HG03280 (cell line): Measurements from ENCODE around the gene MADCAM1.

Experiments used
- ATAC-seq: cut with Tn5 transposase; IDR thresholded peaks from one replicate; pipeline ENCODE4 v1.9.1; 2021; ENCODE audit warnings: mild to moderate bottlenecking, moderate library complexity; ENCODE audit not compliant: unreplicated experiment

MADCAM1 gene

GRCh38 chr19:507286-508203, 11.3 kb downstream of the MADCAM1 start, which contains the start of gene TPGS1:
Gene TPGS1, plus strand, starts transcription at chr19:507497. Its CDS starts 10 bp downstream, at chr19:507507.
- ATAC-seq: peak; percentile 55

DNA sequence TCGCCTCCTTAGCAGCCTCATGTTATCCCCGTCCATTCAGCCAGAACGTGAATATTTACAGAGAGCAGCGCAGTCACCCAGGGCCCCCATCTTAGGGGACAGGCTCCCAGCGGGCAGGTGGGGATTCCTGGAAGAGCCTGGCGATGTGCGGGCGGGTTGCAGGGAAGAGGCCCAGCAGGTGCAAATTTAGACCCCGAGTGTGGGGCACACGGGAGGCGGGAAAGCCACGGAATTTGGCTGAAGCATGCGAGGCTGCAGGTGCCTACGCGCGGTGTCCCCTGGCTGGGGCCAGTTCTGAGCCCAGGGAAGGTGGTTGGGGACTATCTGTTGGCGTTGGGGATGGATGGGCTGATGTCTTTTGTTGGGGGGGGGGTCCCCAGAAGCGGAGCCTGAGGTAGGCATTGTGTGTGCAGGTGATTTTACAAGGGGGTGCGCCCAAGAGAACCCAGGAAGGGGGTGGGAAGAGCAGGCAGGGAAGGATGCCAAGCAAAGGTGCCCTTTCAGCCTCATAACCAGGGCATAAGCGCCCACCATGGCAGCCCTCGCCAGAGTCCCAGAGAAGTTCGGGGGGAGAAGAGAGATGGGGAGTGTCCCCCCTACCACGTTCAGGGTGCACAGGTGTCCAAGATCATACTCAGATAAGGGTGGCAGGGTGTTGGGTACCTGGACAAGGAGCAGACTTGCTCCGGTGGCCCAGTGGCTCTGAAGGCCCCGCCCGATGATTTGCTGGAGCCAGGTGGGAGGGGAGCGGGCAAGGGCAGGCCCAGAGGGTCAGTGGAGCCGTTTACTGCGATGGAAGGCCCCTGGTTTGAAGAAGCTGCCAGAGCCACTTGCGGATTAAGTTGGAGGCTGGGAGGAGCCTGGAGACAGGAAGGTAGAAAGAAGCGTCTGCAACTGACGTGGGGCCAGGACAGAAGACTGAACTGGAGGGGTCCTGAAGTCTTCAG, 12.2 kb downstream of the MADCAM1 start:
- ATAC-seq: no peak

DNA sequence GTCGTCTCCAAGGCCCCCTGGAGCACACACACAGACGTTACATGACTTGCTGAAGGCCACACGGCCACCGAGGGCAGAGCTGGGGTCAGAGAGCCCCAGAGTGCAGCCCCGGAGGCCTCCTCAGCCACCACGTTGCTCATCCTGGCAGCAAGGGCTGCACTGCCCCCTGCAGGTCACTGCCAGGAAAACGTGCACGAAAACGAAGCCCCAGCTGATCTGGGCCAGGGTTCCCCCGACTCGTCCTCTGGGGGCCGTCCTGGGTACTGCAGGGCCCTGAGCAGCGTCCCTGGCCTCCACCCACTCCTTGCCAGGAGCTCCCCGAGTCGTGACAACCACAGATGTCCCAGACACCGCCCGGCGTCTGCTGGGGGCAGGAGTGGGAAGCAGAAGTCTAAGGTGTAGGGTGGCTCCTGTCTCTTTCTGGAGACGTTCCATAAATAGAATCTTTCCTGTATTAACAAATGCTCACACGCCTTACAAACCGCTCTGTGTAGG, 14.4 kb downstream of the MADCAM1 start:
- peak; percentile 26 for ATAC-seq

DNA sequence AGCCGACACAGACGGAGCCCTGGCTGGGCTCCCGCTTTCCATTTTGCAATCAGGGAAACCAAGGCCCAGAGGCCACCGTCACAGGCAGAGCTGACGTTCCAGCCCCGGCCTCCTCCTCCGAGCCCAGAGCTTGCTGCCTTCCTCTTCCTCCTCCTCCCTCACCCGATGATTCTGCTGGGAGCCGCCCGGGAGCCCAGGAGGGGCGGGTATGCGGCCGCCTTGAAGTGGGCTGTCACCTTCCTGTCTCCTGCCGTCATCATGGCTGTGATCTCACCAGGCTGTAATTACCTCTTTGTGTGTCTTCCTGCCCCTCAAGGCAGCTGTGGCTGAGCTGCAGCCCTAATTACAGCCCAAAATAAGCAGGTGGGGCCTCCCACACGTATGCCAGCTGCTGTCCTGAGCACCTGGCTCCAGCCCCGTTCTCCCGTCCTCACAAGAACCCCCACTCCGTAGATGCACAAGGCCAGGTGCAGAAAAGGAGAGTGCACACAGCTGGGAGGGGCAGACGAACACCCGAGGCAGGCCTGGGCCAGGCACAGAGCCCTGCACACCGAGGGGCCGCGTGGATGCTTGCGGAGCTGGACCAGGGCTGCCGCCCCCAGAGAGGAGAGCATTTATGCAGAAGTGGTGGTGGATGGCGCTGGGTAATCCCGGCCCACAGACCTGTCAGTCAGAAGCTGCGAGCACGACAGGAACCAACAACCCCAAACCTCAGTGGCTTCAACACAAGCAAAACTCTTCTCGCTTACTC, 15.0 kb downstream of the MADCAM1 start:
- no peak for ATAC-seq

- no peak for ATAC-seq
These were observed 16.5 kb downstream of the MADCAM1 start for GRCh38 chr19:512547-513365.

DNA sequence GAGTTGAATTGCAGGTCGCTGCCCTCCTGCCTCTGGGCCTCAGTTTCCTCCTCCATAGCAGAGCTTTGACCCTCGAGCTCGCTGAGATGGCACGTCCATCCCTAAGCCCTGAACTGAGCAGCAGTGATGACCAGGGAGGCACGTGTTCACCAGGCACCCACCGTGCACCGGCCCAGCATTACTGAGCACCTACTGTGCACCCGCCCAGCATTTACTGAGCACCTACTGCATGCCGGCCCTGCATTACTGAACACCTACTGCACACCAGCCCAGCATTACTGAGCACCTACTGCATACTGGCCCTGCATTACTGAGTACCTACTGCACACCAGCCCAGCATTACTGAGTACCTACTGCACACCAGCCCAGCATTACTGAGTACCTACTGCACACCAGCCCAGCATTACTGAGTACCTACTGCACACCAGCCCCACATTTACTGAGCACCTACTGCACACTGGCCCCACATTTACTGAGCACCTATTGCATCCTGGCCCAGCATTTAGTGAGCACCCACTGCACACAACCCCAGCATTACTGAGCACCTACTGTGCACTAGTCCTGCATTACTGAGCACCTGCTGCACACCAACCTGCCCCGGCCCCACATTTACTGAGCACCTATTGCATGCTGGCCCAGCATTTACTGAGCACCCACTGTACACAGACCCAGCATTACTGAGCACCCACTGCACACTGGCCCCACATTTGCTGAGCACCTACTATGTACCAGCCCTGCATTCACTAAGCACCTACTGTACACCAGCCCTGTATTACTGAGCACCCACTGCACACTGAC, 17.3 kb downstream of the MADCAM1 start:
- ATAC-seq: no peak

GRCh38 chr19:514166-514663, 17.9 kb downstream of the MADCAM1 start:
- ATAC-seq: no peak

DNA sequence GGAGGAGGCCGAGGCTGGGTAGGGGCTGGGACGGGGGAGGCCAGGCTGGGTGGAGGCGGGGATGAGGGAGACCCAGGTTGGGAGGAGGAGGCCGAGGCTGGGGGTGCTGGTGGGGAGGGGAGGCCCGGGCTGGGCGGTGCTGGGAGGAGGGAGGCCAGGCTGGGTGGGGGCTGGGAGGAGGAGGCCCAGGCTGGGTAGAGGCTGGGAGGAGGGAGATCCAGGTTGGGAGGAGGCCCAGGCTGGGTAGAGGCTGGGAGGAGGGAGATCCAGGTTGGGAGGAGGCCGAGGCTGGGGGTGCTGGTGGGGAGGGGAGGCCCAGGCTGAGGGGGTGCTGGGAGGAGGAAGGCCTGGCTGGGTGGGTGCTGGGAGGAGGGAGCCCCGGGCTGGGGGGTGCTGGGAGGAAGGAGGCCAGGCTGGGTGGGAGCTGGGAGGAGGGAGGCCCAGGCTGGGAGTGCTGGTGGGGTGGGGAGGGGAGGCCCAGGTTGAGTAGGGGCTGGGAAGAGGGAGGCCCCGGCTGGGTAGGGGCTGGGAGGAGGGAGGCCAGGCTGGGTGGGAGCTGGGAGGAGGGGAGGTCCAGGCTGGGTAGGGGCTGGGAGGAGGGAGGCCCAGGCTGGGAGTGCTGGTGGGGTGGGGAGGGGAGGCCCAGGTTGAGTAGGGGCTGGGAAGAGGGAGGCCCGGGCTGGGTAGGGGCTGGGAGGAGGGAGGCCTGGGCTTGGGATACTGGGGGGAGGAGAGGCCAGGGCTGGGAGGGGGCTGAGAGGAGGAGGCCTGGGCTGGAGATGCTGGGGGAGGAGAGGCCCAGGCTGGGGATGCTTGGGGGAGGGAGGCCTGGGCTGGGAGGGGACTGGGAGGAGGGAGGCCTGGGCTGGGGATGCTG, 21.7 kb downstream of the MADCAM1 start:
- no peak for ATAC-seq

DNA sequence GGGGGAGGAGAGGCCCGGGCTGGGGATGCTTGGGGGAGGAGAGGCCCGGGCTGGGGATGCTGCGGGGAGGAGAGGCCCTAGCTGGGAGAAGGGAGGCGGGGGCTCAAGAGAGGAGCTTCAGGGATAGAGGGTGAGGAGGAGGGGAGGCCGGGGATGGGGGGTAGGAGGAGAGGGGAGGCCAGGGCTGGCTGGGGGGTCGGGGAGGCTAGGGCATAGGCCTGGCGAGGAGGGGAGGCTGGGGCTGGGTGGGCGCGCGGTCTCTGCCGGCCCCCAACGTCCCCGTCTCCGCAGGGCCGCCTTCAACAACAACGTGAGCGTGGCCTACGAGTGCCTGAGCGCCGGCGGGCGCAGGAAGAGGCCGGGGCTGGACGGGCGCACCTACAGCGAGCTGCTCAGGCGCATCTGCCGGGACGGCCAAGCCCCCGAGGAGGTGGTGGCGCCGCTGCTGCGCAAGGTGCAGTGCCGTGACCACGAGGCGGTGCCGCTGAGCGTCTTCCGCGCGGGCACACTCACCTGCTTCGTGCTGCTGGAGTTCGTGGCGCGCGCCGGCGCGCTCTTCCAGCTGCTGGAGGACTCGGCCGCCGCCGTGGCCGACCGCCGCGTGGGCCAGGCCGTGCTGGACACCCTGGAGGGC, 22.4 kb downstream of the MADCAM1 start:
- ATAC-seq: no peak

DNA sequence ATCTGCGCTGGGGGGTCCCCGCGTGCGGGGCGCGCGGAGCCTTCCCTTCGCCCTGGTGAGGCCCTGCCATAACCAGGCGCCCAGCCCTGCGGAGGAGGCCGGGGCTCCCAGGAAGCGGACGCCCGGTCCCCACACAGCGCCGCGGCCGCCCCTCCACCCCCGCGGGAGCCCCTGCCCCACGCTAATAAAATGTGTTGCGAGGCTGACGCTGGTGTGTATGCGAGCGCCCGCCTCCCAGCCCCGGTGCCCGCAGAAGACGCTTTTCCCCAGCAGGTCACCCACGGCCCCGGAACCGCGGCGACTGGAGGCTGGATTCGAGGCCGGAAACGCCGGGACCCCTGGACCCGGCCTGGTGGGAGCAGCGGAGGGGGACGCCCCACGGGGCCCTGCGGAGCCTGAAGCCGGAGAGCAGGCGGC, 23.2 kb downstream of the MADCAM1 start:
- no peak for ATAC-seq

- ATAC-seq: no peak
These were observed 26.4 kb downstream of the MADCAM1 start for GRCh38 chr19:522726-523125.

GRCh38 chr19:524062-524674, 27.9 kb downstream of the MADCAM1 start:
- no peak for ATAC-seq

- ATAC-seq: no peak
These were observed 28.7 kb downstream of the MADCAM1 start for GRCh38 chr19:525029-525428.

DNA sequence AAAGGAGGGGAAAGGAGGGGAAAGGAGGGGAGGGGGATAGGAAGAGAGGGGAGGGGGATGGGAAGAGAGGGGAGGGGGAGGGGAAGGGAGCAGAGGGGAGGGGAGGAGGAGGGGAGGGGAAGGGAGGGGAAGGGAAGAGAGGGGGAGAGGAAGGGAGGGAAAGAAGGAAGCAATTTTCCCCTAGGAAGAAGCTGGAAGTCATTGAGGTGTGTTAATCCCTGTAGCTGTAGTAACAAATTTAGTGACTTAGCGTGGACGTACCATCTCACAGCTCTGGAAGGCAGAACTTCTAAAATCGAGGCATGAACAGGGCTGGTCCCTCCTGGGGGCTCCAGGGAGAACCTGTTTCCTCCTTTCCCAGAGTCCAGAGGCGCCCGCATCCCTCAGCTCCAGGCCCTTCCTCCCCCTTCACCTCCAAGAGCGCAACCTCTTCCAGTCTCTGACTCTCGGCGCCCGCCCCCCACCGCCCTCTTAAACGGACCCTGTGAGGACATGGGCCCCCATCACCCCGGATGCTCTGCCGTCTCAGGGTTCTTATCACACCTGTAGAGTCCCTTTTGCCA, 29.7 kb downstream of the MADCAM1 start:
- ATAC-seq: no peak

- ATAC-seq: no peak
These were observed 34.1 kb downstream of the MADCAM1 start for GRCh38 chr19:530134-531008.
